SK-N-DZ (cell line): ENCODE data around the gene EFTUD2.
"Not testable (repeated sequence)": the region's sequence is repeated elsewhere in the genome, so short reads cannot be mapped to it uniquely, and the experiment has no call there.

Source experiments
- DNase-seq: peaks from one replicate; pipeline ENCODE4 v3.0.0-alpha.2; 2015; ENCODE audit warnings: low spot score

EFTUD2 gene

DNA sequence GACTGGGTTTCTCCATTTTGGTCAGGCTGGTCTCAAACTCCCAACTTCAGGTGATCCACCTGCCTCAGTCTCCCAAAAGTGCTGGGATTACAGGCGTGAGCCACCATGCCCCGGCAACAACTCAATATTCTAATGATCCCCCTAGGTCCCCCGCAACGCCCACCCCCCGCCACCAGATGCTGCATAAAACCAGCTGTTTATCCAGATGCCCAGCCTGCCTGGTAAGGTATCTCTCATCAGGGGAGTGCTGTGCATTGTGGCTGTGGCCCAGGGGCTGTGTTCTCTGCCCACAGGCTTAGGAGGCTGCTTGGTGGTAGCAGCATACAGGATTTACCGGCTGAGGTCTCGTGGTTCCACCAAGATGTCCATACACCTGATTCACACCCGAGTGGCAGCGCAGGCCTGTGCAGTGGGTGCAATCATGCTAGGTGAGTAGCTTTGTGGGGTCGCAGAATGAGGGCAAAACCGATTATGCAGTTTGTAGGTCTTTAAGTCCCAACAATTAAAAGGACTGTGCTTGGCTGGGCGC, 50.2 kb downstream of the EFTUD2 start:
- no peak for DNase-seq

DNA sequence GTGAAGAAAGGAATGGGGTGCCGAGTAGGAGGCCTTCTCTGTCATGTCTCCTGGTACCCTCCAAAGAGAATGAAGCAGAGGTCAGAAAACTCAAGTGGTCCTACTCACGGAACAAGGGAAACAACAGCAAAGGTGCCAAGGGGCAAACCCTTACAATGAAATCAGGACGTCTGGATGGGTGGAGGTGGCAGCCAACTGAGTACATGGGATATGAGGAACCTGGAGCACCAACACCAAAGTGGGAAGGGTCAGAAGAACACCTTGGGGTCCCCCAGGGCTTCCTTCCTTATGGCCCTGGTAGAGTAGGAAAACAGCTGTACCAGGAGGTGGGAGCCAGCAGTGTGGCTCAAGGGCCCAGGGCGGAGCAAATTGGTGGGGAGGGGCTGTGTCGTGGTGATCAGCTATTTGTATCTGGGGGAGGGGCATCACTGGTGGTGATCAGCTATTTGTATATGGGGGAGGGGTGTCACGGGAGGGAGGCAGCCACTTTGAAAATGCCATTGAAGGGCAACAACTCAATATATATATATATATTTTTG, 50.9 kb downstream of the EFTUD2 start:
- DNase-seq = no peak

DNA sequence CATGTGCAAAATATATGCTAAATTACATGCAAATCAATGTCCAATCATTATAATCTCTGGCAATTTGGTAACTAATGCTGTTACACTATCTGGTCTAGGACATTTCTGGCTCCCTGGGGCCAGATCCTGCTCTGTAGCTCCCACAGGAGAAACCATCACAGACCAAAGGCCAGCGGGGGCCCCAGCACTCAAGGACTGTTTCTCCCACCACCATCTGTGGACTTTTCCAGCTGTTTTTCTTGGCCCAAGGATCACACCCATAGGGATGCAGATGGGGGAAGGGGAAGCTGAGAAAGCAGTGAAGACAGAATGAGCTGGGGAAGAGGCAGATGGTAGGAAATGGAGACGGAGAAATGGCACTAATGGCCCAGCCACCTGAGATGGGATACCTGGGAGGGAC, 51.7 kb downstream of the EFTUD2 start, which contains the start of gene HIGD1B:
Gene HIGD1B, plus strand, starts transcription at position 298 of the 400 bp plus-strand sequence. CDS start 270 bp downstream, outside the sequence.
- no peak for DNase-seq

DNA sequence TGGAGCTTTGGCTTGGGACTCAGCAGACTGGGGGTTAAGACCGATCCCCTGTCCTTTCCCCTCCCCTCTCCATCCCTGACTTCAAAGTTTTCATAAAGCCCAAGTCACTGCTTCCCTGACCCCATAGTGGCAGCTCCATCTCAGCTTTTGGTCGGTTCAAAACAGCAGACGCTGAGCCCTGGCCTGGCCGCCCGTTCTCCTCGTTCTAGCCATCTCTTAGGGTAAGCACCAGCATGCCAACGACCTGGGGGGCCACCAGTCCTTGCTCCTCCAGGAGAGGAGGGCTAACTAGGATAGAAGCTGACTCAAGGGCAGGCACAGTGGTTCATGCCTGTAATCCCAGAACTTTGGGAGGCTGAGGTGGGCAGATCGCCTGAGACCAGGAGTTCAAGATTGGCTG, 53.0 kb downstream of the EFTUD2 start:
- DNase-seq = no peak

DNA sequence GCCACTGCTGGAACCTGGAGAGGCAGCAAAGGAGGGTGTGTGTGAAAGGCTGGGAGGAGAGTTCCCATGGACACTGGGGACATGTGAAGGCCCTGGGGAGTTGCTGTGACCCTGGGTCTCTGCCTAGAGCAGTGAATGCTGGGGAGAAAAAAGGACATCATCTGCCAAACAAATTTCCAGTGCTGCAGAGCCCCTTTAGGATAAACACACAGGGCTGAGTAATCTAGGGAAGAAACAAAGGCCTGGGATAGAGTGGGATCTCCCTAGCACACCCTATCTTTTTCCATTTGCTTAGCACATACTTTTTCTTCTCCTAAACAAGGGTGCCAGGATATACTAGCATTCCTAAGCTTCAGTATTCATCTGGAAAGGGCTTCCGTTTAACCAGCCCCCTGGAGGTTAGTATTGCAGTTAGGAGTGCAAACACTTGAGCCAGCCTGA, 54.8 kb downstream of the EFTUD2 start:
- DNase-seq = no peak

GRCh38 chr17:44842748-44843147, 56.5 kb downstream of the EFTUD2 start:
- DNase-seq = peak; percentile 33

- no peak for DNase-seq
These were observed 58.3 kb downstream of the EFTUD2 start for GRCh38 chr17:44840936-44841335.

DNA sequence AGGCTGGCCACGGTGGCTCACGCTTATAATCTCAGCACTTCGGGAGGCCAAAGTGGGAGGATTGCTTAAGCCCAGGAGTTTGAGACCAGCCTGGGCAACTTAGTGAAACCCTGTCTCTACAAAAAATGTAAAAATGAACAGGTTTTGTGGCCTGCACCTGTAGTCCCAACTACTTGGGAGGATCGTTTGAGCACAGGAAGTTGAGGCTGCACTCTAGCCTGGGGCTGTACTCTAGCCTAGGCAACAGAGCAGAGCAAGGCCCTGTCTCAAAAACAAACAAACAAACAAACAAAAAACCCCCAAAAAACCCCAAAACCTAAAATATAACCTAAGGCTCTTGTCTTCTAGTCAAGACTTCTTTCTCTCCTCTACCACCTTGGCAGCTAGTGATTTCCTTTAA, 59.0 kb downstream of the EFTUD2 start:
- no peak for DNase-seq

DNA sequence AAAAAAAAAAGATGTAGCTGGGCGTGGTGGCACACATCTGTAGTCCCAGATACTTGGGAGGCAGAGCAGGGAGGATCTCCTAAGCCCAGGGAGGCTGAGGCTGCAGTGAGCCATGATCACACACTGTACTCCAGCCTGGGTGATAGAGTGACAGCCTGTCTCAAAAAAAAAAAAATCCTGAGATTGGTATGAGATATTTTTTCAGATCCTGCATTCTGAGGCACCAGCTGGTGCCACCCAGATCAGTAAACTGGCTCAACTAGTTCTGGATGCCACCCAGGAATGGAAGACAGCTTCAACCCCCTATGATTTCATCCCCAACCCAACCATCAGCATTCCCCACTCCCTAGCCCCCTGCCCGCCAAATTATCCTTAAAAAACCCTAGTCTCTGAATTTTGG, 62.0 kb downstream of the EFTUD2 start:
- DNase-seq = no peak

GRCh38 chr17:44832805-44833204, 66.4 kb downstream of the EFTUD2 start:
- no peak for DNase-seq

- DNase-seq = no peak
These were observed 67.9 kb downstream of the EFTUD2 start for GRCh38 chr17:44831371-44831770.

DNA sequence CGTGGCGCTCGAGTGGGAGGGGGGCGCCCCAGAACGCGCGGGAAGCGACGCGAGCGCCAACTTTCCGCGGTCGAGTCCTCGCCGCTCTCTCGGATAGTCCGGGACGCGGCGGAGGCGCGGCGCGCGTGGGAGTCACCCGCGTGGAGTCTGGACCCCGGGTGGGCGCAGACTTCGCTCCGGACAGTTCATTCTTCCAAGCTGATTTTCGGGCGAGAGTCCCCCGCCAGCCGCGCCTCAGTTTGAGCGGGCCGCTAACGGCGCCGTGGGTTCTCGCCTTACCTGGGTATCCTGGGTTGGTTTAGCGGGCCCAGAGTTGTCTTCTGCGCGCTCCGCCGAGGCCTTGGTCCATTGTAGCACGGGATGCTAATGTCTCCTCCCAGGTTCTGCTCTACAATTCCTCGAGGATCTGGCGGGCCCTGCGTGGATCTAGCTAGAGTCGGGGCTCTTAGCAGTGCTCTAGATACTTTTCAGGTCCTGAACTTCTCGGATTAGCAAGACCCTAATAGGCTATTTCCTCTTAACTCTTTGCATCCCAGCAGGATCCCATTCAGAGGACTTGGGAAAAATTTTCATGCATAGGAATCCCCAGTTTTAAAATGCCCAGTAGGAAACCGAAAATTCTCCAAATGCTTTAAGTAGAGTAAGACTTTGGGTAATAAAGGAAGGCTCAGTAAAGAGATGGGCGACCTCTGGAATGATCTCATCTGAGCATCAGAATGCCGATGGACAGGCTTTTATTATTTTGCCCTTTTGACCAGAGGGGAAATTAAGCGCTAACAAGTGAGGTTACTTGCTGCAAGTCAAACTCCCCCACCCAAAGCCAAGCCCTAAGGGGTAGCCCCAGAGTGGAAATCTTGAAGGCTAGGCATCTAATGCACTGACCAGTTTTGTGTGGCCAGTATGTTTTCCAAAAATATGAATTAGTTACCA, 68.6 kb downstream of the EFTUD2 start:
- DNase-seq = peak; percentile 38

DNA sequence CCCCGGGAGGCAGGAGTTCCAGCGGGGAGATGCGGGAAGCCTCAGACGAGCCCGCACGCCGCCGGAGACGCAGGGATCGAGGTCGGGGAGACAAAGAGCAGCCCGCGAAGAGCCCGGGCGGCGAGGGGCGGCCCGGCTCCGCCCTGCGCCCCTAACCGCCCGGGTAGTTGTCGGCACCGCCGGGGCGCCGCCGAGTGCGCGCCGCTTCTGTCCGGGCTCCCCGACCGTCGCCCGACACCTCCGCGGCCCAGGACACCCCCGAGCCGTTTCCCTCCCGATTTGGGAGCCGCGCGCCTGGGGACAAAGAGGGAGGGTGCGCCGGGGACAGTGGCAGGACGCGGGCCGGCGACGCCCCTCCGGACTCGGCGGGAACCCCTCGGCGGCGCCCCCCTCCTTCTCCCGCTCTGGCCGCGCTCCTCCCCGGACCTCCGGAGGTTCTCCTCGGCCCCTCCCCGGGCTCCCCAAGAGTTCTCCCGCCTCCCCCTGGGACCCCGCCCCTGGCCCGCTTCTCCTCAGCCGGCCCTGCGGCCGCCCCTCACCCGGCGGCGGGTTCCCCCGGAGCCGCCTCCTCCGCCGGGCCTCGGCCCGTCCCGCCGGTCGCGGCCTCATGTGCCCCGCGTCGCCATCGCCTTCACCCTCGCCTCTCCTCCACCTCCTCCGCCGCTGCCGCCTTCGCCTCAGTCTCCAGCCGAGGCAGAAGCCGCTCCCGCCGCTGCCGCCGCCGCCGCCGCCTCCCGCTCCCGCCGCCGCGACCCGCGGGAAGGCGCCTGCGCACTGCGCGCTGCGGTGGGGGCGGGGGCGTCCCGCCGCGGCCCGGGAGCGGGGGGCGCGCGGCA, 69.5 kb downstream of the EFTUD2 start, which contains the start of gene GJC1:
Gene GJC1, minus strand, starts transcription at position 765 of the 836 bp plus-strand sequence. CDS start 24,470 bp downstream, outside the sequence.
- peak; percentile 49 for DNase-seq

GRCh38 chr17:44828919-44829522, 70.2 kb downstream of the EFTUD2 start:
- DNase-seq = no peak

DNA sequence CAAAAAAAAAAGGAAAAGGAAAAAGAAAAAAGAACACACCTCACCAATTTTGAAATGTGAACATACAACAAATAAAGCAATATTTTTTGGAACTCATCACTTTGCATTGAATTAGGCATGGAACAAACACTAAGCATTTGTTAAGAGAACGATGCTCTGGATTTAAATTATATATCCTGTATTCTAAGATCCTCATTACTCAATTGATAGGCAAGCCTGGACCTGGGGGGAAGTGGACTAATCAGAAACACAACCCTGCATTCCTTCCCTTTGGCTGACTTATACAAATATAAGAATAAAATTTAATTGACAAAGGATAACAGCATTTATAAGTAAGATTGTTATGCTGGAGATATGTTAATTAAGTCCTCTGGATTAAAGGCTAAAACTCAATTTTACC, 71.4 kb downstream of the EFTUD2 start:
- DNase-seq = no peak

- no peak for DNase-seq
These were observed 73.0 kb downstream of the EFTUD2 start for GRCh38 chr17:44826123-44826790.

DNA sequence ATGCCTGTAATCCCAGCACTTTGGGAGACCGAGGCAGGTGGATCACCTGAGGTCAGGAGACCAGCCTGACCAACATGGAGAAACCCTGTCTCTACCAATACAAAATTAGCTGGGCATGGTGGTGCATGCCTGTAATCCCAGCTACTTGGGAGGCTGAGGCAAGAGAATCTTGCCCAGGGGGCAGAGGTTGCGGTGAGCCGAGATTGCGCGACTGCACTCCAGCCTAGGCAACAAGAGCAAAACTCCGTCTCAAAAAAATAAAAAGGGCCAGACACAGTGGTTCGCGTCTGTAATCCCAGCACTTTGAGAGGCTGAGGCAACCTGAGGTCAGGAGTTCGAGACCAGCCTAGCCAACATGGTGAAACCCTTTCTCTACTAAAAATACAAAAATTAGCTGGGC, 74.0 kb downstream of the EFTUD2 start:
- DNase-seq = not testable (repeated sequence)

DNA sequence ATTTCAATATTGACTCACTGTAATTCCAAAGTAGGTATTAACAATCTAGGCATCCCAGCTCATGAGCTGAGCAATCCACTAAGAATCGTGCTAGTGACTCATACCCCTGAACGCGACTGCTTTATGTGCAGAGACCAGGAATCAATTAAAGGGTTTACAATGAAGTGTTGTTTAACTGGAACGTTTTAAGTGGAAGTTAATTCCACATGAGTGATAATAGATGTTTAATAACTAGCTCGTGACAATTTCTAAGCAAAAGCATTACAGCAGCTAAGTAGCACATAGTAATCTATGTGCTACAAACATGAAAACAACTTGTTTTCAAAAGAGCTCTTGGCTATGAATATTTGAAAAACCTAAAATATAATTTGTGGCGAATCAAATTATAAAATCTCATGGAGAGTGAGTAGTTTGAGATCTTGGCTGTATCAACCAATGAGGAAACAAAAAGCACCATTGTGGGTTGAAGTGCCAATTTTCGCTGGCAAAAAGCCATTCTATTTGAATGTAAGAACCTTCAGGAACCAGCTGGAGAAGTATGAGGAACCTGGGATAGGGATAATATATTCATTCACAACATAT, 78.5 kb downstream of the EFTUD2 start:
- DNase-seq = no peak

DNA sequence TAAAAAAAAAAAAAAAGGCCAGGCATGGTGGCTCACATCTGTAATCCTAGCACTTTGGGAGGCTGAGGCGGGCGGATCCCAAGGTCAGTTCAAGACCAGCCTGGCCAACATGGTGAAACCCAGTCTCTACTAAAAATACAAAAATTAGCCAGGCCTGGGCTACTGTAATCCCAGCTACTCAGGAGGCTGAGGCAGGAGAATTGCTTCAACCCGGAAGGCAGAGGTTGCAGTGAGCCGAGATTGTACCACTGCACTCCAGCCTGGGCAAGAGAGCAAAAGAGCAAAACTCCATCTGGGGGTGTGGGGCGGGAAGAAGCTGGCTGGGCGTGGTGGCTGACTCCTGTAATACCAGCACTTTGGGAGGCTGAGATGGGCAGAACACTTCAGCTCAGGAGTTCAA, 80.7 kb downstream of the EFTUD2 start:
- not testable (repeated sequence) for DNase-seq

DNA sequence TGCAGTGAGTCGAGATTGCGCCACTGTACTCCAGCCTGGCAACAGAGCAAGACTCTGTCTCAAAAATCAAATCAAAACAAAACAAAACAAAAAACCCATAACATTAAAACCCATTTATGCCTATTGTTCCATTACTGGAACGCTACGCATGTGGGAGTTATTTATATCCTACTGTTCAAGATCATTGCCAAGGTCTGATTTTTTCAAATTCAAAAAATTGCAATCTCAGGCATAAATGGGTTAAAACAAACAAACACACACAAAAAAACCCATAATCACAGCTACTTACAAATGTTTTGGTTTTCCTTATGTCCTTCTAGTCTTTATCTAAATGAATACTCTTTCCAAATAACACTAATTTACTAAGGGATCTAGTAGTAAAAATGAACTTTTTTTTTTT, 87.0 kb downstream of the EFTUD2 start:
- no peak for DNase-seq
